HepG2 (cell line): ENCODE data around the gene ASF1B. TPM values are rescaled to one million over a fixed set of nuclear protein-coding genes. Genes with fewer than 3 reads are reported as not detected.

Source experiments
- HDAC1 ChIP-seq: sonication (generic); formaldehyde crosslinking; IDR thresholded peaks from 2 replicates; pipeline ENCODE4 v1.5.1; 2020; ENCODE audit warnings: mild to moderate bottlenecking, missing genetic modification reagents
- ZNF747 ChIP-seq: sonication (generic); formaldehyde crosslinking; IDR thresholded peaks from 2 replicates; pipeline ENCODE4 v1.8.1; 2023; ENCODE audit warnings: missing genetic modification reagents, mild to moderate bottlenecking, borderline replicate concordance
- polyA plus RNA-seq, 8 experiments: library from polyadenylated mRNA; depleted of rRNA in 3 of 8; stranded (reverse) in 7 of 8; unstranded in 1 of 8; fragments of >200 nt; fragmentation: Illumina TruSeq in 4 of 8; extraction: Trizol in 4 of 8; gene quantifications; 2 replicates each; pipeline versions ENCODE4 v1.2.1 to v1.2.3, GENCODE V29; 2011 to 2016; ENCODE audit warnings: low read depth in 4 of 8, missing spikeins in 1 of 8, mixed read lengths in 1 of 8; ENCODE audit not compliant: insufficient read depth in 1 of 8
- total RNA-seq, 5 experiments: library from RNA; depleted of rRNA; stranded (reverse); fragments of >200 nt; fragmentation: Illumina TruSeq; extraction: Trizol; gene quantifications; 2 replicates each; pipeline ENCODE4 v1.2.3, GENCODE V29; 2016; ENCODE audit warnings: low read depth in 1 of 5
- TF ChIP-seq, protein P1 (sequence below): IDR thresholded peaks from 2 replicates; pipeline ENCODE4 v1.6.1; 2016; ENCODE audit warnings: low read depth, missing genetic modification reagents, missing compliant biosample characterization
- TF ChIP-seq, protein P2 (sequence below): sonication (generic); formaldehyde crosslinking; IDR thresholded peaks from 2 replicates; pipeline ENCODE4 v1.4.0; 2020; ENCODE audit warnings: missing genetic modification reagents, borderline replicate concordance

ASF1B gene
- total and polyA plus RNA-seq, 2 of the 13 experiments (the other 11 are each of a cell fraction or from before 2014, with no cell fraction given) = 18.2 to 24.8 TPM

DNA sequence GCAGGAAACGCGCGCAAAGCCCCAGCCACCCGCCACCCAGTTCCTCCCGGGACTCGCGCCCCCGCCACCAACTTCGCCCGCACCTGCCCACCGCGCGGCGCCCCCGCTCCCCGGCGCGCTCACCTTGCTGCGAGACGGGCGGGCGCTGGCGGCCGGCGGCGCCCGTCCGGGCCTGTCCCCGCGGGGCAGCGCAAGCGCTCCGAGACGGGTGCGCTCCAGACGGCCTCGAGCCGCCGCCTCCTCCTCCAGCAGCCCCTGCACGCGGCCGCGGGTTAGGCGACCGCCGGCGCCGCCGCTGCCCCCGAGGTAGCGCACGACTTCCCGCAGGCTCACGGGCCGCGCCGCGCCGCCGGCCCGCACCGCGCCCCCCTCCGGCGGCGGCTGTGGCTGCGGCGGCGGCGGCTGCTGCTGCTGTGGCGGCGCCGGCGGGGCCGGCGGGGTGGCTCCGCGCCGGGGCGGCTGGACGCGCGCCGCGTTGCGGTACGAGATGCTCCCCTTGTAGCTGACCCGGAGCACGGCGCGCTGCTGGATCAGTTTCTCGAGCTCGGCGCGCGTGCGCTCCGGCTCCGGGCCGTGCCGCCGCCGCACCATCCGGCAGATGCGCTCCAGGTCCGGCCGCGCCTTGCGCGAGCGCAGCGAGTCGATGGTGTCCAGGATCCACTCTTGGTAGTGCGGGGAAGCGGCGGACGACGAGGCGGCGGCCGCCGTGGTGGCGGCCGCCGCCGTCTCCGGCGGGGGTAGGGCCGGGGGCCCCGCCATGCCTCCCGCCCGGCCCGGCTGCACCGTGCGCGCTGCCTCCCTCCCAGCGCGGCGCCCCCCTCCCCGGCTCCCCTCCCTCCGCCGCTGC is 46.5 kb downstream of the ASF1B start (continued):
- TF ChIP-seq ZNF747 (CRISPR knock-in tag) = no peak
- no peak for TF ChIP-seq HDAC1 (CRISPR knock-in tag)
- TF ChIP-seq, protein P1, sequence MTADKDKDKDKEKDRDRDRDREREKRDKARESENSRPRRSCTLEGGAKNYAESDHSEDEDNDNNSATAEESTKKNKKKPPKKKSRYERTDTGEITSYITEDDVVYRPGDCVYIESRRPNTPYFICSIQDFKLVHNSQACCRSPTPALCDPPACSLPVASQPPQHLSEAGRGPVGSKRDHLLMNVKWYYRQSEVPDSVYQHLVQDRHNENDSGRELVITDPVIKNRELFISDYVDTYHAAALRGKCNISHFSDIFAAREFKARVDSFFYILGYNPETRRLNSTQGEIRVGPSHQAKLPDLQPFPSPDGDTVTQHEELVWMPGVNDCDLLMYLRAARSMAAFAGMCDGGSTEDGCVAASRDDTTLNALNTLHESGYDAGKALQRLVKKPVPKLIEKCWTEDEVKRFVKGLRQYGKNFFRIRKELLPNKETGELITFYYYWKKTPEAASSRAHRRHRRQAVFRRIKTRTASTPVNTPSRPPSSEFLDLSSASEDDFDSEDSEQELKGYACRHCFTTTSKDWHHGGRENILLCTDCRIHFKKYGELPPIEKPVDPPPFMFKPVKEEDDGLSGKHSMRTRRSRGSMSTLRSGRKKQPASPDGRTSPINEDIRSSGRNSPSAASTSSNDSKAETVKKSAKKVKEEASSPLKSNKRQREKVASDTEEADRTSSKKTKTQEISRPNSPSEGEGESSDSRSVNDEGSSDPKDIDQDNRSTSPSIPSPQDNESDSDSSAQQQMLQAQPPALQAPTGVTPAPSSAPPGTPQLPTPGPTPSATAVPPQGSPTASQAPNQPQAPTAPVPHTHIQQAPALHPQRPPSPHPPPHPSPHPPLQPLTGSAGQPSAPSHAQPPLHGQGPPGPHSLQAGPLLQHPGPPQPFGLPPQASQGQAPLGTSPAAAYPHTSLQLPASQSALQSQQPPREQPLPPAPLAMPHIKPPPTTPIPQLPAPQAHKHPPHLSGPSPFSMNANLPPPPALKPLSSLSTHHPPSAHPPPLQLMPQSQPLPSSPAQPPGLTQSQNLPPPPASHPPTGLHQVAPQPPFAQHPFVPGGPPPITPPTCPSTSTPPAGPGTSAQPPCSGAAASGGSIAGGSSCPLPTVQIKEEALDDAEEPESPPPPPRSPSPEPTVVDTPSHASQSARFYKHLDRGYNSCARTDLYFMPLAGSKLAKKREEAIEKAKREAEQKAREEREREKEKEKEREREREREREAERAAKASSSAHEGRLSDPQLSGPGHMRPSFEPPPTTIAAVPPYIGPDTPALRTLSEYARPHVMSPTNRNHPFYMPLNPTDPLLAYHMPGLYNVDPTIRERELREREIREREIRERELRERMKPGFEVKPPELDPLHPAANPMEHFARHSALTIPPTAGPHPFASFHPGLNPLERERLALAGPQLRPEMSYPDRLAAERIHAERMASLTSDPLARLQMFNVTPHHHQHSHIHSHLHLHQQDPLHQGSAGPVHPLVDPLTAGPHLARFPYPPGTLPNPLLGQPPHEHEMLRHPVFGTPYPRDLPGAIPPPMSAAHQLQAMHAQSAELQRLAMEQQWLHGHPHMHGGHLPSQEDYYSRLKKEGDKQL (CRISPR knock-in tag) = no peak
- TF ChIP-seq, protein P2, sequence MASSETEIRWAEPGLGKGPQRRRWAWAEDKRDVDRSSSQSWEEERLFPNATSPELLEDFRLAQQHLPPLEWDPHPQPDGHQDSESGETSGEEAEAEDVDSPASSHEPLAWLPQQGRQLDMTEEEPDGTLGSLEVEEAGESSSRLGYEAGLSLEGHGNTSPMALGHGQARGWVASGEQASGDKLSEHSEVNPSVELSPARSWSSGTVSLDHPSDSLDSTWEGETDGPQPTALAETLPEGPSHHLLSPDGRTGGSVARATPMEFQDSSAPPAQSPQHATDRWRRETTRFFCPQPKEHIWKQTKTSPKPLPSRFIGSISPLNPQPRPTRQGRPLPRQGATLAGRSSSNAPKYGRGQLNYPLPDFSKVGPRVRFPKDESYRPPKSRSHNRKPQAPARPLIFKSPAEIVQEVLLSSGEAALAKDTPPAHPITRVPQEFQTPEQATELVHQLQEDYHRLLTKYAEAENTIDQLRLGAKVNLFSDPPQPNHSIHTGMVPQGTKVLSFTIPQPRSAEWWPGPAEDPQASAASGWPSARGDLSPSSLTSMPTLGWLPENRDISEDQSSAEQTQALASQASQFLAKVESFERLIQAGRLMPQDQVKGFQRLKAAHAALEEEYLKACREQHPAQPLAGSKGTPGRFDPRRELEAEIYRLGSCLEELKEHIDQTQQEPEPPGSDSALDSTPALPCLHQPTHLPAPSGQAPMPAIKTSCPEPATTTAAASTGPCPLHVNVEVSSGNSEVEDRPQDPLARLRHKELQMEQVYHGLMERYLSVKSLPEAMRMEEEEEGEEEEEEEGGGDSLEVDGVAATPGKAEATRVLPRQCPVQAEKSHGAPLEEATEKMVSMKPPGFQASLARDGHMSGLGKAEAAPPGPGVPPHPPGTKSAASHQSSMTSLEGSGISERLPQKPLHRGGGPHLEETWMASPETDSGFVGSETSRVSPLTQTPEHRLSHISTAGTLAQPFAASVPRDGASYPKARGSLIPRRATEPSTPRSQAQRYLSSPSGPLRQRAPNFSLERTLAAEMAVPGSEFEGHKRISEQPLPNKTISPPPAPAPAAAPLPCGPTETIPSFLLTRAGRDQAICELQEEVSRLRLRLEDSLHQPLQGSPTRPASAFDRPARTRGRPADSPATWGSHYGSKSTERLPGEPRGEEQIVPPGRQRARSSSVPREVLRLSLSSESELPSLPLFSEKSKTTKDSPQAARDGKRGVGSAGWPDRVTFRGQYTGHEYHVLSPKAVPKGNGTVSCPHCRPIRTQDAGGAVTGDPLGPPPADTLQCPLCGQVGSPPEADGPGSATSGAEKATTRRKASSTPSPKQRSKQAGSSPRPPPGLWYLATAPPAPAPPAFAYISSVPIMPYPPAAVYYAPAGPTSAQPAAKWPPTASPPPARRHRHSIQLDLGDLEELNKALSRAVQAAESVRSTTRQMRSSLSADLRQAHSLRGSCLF (CRISPR knock-in tag) = no peak
